Subcutaneous abdominal adipose tissue (tissue), 5 donors: ENCODE results near the gene PPP1R12B.

Experiments
- H3K27ac ChIP-seq: one replicate; pipeline ENCODE4 v1.7.0; 2013; ENCODE audit warnings: low read depth, mild to moderate bottlenecking, inconsistent platforms, low read length, moderate library complexity
- H3K27me3 ChIP-seq, 5 donors: one replicate each; pipeline ENCODE4 v1.7.0; 2013; ENCODE audit warnings: low read length in 5 of 5, inconsistent platforms in 1 of 5; ENCODE audit not compliant: control insufficient read depth in 5 of 5, insufficient read depth in 4 of 5
- H3K36me3 ChIP-seq, 5 donors: one replicate each; pipeline ENCODE4 v1.7.0; 2013; ENCODE audit warnings: low read length in 5 of 5; ENCODE audit not compliant: control insufficient read depth in 5 of 5, insufficient read depth in 5 of 5
- H3K4me1 ChIP-seq, 5 donors: one replicate each; pipeline ENCODE4 v1.7.0; 2013; ENCODE audit warnings: low read length in 5 of 5, mild to moderate bottlenecking in 3 of 5, moderate library complexity in 1 of 5; ENCODE audit not compliant: control insufficient read depth in 5 of 5, insufficient read depth in 5 of 5
- H3K4me3 ChIP-seq, 5 donors: one replicate each; pipeline ENCODE4 v1.7.0; 2013; ENCODE audit warnings: low read length in 5 of 5, low read depth in 1 of 5
- H3K9ac ChIP-seq, 5 donors: one replicate each; pipeline ENCODE4 v1.7.0; 2013; ENCODE audit warnings: low read length in 5 of 5, mild to moderate bottlenecking in 4 of 5, moderate library complexity in 3 of 5
- H3K9me3 ChIP-seq, 5 donors: one replicate each; pipeline ENCODE4 v1.7.0; 2013; ENCODE audit warnings: low read length in 5 of 5; ENCODE audit not compliant: control insufficient read depth in 5 of 5
- donor health status: healthy.
- donor health status: healthy.
- donor health status: healthy.
- donor health status: healthy.
- donor health status: healthy.

The PPP1R12B gene

DNA sequence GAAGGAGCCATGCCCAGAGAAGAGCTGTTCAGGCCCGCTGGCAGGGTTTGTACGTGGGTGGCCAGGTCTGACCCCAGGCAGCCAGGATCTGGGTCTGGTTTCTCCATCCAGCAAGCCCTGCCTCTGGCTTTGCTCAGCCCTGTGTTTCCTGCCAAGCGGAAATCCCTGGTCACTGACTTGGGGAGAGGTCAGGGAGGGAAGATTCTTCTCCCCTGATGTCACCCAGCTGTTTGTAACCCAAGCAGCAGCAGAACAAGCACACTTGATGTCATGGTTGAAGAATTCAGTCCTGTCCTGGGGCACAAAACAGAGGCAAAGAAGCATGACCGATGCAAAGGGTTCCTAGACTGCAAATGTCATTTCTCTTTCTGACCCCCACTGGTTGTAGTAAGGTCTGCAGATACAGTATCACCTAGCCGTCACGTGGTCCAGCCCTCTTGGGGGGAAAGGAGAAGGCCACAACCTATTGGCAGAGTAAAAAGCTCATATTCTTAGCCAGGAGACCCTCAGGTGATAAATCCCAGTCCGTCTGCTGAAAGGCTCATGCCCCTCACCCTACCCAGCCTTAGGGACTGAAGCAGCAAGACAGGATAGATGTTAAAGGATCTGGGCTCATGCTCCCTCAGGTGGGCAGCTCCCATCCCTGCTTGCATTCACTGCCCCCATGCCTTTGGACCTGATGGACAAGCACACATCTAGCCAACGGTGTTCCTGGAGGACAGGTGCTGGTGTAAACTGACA is 240.9 kb downstream of the PPP1R12B start:
- peaks cover 0 to 12% (median 3%) of the 10 kb centered on the region in 5 donors for H3K36me3 ChIP-seq
- H3K9me3 ChIP-seq, result no peaks in the 10 kb centered on the region
- peaks cover 11 to 87% (median 75%) of the 10 kb centered on the region in 5 donors for H3K4me1 ChIP-seq

DNA sequence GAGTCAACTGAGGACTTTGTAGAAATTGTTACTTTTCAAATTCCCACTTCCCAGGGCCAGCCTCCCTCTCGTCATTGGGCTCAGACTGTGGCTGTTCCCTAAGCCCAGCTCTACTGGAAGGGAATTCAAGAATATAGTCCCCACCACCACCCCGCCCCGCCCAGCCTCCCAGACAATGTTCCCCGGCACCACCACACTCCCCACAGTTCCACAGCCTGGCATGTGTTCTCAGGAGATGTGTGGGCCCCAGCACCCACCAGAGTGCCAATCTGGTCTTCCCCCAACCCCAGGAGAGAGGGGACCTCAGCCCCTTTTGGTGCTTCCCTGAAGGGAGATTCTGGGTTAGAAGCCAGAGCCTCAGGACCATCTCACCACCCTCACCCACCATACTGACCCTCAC is 241.6 kb downstream of the PPP1R12B start:
- H3K36me3 ChIP-seq, result peaks cover 0 to 8% (median 2%) of the 10 kb centered on the region in 5 donors
- peak overlapping the region in 1 of 5 donors; percentile 17 for H3K9ac ChIP-seq
- peak overlapping the region; percentile 89 for H3K27ac ChIP-seq
- H3K4me1 ChIP-seq, result peaks cover 11 to 87% (median 75%) of the 10 kb centered on the region in 5 donors
- no peaks in the 10 kb centered on the region for H3K27me3 ChIP-seq
- H3K4me3 ChIP-seq, result no peak overlapping the region
- no peaks in the 10 kb centered on the region for H3K9me3 ChIP-seq

More for the DNA sequence above, 240.9 kb downstream of the PPP1R12B start:
- Histone ChIP-seq H3K27me3 (no peaks in the 10 kb centered on the region), H3K9ac (peak overlapping the region in 4 of 5 donors; percentile 21 to 57 (median 42)), H3K27ac (peak overlapping the region; percentile 89), H3K4me3 (peak overlapping the region in 3 of 5 donors; percentile 32 to 45 (median 34))

DNA sequence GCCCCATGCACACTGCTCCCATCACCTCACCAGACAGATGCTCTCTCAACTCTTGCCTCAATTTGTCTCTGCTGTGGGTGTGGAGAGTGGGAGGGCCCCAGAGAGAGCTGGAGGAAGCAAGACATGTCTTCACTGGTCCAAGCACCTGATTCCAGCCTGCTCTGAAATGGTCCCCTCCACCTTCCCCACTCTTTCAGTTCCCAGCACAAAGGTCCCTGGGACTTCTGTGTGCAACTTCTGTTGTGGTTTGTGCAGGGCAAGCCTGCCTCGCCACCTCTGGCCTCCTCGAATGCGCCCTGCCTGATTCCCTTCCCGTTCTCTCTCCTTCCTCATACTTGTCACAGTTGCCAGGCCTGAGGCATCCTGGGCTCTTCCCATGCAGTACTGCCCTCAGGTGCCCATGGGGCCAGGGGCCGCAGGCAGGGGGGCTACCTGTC is 242.5 kb downstream of the PPP1R12B start:
- Histone ChIP-seq H3K27ac (peak overlapping the region; percentile 89), H3K27me3 (no peaks in the 10 kb centered on the region), H3K36me3 (peaks cover 0 to 8% (median 5%) of the 10 kb centered on the region in 5 donors)

DNA sequence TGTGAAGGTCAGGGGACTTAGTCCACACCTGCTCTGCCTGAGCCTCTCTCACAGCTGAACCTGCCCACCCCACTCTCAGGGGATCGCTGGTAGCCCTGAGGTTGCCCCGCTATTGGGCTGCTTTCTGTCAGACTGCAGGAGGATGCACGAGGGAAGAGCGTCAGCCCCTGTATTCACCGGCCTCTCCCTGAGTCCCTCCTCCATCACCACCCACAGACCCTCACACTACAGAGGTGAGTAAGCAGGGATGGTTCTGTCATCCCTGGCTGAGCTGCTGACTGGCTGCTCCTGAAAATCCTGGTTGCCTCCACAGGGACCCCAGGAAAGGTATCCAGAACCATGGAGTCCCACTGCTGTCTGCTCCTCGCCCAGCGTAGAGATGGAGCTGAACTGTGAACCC is 243.0 kb downstream of the PPP1R12B start:
- no peak overlapping the region for H3K4me3 ChIP-seq
- no peaks in the 10 kb centered on the region for H3K27me3 ChIP-seq
- H3K4me1 ChIP-seq, result peaks cover 6 to 73% (median 61%) of the 10 kb centered on the region in 5 donors
- H3K9ac ChIP-seq, result no peak overlapping the region
- no peak overlapping the region for H3K27ac ChIP-seq
- H3K36me3 ChIP-seq, result peaks cover 0 to 8% (median 5%) of the 10 kb centered on the region in 5 donors
- H3K9me3 ChIP-seq, result no peaks in the 10 kb centered on the region

More for the DNA sequence above, 242.5 kb downstream of the PPP1R12B start:
- Histone ChIP-seq H3K9ac (peak overlapping the region in 1 of 5 donors; percentile 17), H3K4me3 (no peak overlapping the region), H3K9me3 (no peaks in the 10 kb centered on the region), H3K4me1 (peaks cover 7 to 78% (median 66%) of the 10 kb centered on the region in 5 donors)

DNA sequence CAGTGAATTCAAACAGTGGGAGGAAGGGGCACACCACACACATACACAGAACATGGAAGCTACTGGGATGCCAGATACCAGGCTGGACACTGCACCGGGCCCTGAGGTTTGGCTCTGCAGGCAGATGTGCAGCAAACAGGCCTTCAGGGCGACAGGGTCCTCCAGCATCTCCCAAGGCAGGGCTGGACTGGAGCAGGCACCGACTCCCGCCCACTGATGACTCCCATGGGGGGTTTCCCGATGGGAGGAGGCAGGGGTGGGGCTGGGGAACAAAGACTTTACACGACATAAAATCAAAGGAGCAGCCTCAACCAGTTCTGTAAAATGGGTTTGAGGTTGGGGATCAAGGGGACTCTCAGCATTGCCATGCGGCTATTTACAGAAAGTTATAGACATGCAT is 243.6 kb downstream of the PPP1R12B start:
- H3K36me3 ChIP-seq, result peaks cover 0 to 12% (median 5%) of the 10 kb centered on the region in 5 donors
- H3K27me3 ChIP-seq, result no peaks in the 10 kb centered on the region
- H3K9ac ChIP-seq, result no peak overlapping the region
- no peak overlapping the region for H3K4me3 ChIP-seq
- no peak overlapping the region for H3K27ac ChIP-seq
- H3K4me1 ChIP-seq, result peaks cover 6 to 67% (median 55%) of the 10 kb centered on the region in 5 donors
- no peaks in the 10 kb centered on the region for H3K9me3 ChIP-seq

DNA sequence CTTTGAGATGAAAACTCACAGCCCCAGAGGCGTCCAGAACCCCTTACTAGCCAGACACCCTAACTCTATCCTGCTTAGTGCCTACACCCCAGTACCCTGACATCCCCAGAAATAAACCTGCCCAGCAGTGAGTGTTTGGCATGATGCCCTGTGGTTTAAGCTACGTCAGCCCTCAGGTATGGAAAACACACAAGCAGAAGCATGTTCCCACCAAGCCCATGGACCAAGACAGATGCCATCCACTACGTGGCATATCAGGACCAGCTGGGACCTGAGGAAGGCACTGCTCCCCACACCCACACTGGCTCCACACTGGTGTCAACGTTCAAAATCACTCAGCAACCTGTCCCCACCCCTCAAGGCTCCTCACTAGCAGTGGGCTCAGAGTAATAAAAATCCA is 245.3 kb downstream of the PPP1R12B start:
- Histone ChIP-seq H3K4me3 (no peak overlapping the region), H3K9ac (no peak overlapping the region), H3K27me3 (no peaks in the 10 kb centered on the region), H3K36me3 (peaks cover 0 to 12% (median 5%) of the 10 kb centered on the region in 5 donors), H3K27ac (no peak overlapping the region), H3K9me3 (no peaks in the 10 kb centered on the region), H3K4me1 (peaks cover 6 to 50% (median 38%) of the 10 kb centered on the region in 5 donors)

DNA sequence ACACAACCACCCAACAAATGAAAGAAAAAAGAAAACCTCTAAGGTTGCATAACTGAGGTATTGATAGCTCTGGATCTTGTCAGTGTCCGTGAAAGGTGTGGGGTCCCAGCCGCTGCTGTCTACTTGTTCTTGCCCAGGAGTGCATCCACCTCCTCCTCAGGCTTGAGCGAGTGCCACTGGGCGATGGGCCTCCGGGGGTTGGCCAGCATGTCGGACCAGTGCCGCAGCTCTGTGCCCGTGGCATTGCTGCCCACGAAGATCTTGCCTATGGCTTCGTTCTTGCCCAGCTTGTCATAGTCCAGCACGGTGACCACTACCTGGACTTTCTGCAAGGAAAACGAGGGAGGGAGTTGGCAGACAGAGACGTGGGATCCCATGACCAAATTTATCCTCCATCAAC is 248.1 kb downstream of the PPP1R12B start:
- no peaks in the 10 kb centered on the region for H3K27me3 ChIP-seq
- H3K9me3 ChIP-seq, result no peaks in the 10 kb centered on the region
- H3K4me1 ChIP-seq, result peaks cover 2 to 28% (median 18%) of the 10 kb centered on the region in 5 donors
- no peak overlapping the region for H3K4me3 ChIP-seq
- H3K27ac ChIP-seq, result no peak overlapping the region
- peaks cover 3 to 25% (median 5%) of the 10 kb centered on the region in 5 donors for H3K36me3 ChIP-seq
- no peak overlapping the region for H3K9ac ChIP-seq

DNA sequence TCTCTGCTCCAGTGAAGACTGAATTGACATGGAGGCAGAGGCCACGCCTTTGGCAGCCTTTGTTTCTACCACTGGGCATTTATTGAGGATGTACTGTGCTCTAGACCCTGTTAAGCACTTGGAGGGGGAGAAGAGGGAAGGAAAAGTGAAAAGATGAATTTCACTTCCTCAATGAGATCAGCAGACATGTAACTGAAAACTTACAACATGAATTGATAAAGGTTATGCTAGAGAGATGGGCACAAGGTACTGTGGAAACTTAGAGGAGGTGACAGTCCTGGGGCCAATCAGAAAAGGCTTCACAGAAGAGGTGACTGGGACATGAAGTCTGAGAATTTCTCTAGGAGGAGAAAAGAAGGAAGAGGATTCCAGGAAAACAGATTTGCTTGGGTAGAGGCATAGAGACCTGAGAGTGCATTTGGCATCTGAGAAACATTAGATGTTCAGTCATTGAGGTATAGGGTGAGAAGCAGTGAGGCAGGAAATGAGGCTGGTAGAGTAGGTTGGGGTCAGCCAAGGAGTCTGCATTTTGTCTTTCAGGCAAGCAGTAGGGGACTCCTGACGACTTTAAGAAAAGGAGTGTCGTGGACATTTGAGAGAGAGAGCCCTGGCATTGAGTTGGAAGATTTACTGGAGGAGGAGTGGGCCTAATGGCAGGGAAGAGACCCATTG is 248.7 kb downstream of the PPP1R12B start:
- no peak overlapping the region for H3K4me3 ChIP-seq
- H3K27ac ChIP-seq, result no peak overlapping the region

DNA sequence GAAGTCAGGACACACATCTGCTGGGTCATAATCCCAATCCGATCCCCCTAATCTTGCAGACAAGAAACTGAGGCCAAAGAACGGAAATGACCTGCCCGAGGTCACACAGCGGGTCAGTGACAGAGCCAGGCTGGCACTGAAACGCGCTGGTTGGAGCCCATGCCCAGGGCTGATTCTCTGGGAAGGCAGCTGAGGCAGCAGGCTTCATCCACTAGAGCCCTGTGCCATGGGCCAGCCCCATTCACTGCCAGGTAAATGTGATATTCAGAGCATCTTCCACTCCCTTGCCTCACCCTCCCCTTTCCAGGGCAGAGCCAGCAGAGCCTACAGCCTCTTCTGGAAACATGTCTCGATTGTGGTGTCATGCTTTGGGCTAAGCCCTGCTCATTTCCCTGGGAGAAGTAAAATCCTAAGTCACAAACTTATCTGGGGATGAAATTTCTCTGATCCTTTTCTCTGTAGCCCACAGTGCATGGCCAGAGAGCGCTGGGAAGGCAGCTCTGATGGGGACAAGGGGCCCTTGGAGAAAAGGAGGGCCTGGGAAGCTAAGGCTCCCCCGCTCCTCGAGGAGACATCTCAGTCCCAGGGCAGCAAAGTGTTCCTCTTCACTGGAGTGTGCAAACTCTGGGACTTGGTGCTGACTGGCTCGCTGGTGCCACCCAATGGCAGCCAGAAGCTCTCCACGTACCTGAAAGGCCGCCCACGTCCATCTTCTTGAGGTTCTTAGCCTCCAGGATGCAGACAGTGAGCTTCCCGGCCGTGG is 251.4 kb downstream of the PPP1R12B start:
- peaks cover 0 to 6% (median 2%) of the 10 kb centered on the region in 5 donors for H3K4me1 ChIP-seq
- H3K4me3 ChIP-seq, result no peak overlapping the region
- no peak overlapping the region for H3K9ac ChIP-seq
- no peak overlapping the region for H3K27ac ChIP-seq
- H3K27me3 ChIP-seq, result no peaks in the 10 kb centered on the region
- peaks cover 5 to 39% (median 11%) of the 10 kb centered on the region in 5 donors for H3K36me3 ChIP-seq
- no peaks in the 10 kb centered on the region for H3K9me3 ChIP-seq

More for the DNA sequence above, 248.7 kb downstream of the PPP1R12B start:
- H3K27me3 ChIP-seq, result no peaks in the 10 kb centered on the region
- peaks cover 5 to 27% (median 6%) of the 10 kb centered on the region in 5 donors for H3K36me3 ChIP-seq
- H3K4me1 ChIP-seq, result peaks cover 2 to 22% (median 12%) of the 10 kb centered on the region in 5 donors
- no peaks in the 10 kb centered on the region for H3K9me3 ChIP-seq
- H3K9ac ChIP-seq, result no peak overlapping the region
